Stimulated activated CD4-positive, alpha-beta T cell treated with anti-CD3 and anti-CD28 coated beads, Interleukin-1b, Interleukin-23, amount 100 ng/mL, for 1 hour (primary cell): ENCODE results near the gene PRIMA1.

Experiments used
- DNase-seq, 2 donors: peaks; one replicate each; pipeline ENCODE4 v3.0.0-alpha.2; 2020; ENCODE audit warnings: low read depth in 2 of 2

The PRIMA1 gene

GRCh38 chr14:93794756-93795155 lies 6.5 kb upstream of the PRIMA1 start:
- no peak for DNase-seq

DNA sequence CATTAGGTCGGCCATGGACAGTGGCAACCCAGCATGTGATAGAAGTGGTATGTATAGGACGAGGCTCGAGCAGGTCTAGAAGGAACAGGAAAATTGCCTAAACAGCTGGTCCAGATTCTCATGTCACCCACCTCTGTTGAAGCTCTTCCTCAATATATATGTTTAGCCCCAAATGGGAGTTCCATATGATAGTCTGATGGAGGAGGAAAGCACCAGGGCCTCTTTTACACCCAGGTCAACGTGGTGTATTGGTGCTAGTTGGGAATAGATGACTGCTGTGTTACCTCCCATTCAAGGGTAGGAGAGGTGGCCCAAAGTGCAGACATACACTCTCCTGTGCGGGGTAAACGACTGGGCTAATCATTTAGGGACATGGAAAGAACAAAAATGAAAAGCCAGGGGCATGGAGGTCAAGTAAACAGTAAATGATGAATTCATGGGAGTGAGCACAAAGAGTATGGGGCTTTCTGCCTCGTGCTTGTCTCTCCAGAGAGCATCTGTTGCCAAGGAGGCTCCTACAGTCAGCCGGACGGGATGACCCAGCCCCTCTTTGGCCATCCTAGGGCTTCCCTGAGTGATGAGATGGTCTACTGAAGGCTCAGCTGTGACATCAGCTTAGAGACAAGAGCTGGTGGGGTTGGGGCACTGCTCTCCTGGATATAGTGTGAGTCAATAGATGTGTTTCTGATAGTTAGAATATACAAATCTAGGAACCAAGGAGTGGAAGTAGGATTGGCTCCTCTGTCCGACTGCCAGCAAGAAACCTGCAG lies 5.5 kb upstream of the PRIMA1 start:
- DNase-seq: no peak

GRCh38 chr14:93792391-93792790 lies 4.1 kb upstream of the PRIMA1 start:
- DNase-seq: no peak

DNA sequence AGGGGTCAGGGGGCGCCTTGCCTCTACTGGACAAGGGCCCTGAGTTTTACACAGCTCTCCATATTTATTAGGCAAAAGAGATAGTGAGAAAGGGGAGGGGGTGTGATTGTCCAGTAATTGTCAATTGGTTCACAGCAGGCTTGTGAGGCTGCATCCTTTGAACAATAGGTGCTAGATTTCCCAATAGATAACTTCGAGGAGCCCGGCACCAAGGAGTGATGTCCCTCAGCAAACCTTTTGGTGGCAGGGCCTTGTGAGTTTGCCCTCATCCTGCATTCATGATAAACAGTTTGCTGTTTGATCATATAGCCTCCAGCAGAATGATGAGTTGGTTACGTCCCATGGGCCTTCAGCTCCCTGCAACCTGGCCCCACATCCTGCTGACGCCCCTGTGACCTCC lies 2.7 kb upstream of the PRIMA1 start:
- DNase-seq: no peak

- DNase-seq: no peak
Measured at GRCh38 chr14:93789228-93790130, 1.2 kb upstream of the PRIMA1 start.

DNA sequence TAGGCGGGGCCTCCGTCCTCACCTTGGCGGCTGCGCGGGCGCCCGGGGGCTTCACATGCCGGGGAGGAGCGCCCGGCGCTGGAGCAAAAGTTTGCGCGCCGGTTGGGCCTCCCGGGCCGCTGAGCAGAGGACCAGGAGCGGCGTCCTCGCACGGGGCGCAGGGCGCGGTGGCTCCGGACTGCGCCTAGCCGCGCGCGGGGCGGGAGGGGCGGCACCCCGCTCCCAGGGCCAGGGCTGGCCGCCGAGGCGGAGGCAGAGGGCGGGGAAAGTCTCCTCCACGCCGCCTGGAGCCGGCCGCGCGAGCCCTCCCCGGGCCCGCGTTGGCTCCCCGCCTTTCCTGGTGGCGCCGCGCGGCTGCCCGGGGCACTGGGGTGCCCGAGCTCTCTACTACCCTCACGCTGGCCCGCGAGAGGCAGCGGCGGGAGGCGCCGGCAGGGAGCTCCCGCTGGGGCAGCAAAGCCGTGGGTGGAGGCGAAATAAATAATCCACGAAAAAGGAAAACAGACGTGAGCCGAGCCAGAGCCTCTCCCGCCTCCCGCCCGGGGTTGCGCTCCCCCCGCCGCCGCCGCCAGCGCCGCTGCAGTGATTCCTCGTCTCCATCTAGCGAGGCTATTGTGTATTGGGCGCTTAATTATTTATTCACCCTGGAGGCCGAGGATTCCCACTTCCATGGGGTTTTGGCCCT lies 400 bp upstream of the PRIMA1 start:
- no peak for DNase-seq

- DNase-seq: no peak
Measured at GRCh38 chr14:93787465-93788292, 606 bp downstream of the PRIMA1 start.

DNA sequence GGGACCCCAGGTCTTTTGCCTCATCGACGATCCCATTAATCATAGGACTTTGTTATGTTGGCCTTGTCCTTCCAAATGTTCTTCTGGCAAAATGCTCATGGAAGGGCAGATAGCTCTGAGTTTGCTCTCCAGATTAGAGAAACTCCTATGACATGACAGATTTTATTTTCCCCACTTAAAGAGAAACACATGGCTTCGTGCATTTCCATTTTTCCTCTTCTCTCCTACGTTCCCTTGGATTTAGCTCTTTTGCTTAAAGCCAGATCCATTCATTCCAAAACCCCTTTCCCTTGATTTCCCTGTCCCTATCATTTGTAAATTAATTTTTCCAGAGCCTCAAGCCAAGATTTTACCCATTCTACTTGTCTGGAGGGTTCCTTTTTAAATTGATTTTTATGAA lies 2.9 kb downstream of the PRIMA1 start:
- no peak for DNase-seq

- no peak for DNase-seq
Measured at GRCh38 chr14:93784878-93785277, 3.4 kb downstream of the PRIMA1 start.

GRCh38 chr14:93780813-93781400 lies 7.4 kb downstream of the PRIMA1 start:
- no peak for DNase-seq

- DNase-seq: no peak
Measured at GRCh38 chr14:93778856-93779629, 9.2 kb downstream of the PRIMA1 start.

DNA sequence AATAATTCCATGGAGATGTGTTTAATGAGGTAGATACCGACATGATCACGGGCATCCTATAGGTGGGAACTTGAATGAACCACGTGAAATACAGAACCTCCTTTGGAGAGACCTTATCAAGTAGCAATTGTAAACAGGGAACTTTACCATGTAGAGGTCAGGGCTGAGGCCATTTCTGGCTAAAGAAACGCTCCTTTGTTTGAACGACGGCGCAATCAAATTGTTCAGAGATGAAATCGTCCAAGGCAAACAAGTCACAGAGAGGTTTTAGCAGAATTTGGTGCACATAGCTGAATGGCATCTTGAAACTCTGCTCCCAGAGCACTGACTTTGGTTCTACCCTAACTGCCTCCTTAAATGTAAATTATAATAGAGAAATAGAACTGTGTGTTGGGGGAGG lies 9.8 kb downstream of the PRIMA1 start:
- no peak for DNase-seq

DNA sequence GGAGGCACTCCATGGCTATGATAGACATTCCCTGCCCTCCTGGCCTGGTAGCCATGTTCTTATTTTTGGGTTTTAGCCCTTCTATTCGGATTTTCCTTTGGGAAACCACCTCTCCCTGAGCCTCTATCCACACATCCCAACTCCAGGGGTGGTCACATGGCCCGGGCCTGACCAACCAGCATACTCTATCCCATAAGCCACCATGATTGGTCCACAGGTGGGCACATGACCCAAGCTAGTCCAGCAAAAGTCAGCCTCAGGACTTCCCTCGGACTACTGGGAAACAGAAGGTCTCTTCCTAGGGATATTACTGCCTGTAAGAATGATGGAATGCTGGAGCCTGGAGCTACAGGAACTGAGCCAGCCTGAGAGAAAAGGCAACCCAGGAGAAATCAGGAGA lies 12.5 kb downstream of the PRIMA1 start:
- no peak for DNase-seq

DNA sequence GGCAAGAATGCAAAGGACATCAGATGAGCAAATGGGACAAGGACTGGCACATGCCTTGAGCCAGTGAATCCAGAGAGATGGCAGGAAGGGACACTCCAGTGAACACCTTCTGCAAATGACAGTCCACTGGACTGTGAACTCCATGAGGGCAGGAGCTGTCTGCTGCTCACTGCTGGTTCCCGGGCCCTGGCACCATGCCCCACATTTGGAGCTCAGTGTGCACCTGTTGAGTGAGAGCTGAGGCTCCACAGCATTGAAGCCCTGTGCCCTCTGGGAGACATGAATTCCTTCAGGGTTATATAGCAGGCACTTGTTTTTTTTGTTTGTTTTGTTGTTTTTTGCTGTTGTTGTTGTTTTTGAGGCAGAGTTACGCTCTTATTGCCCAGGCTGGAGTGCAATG lies 13.1 kb downstream of the PRIMA1 start:
- DNase-seq: no peak

DNA sequence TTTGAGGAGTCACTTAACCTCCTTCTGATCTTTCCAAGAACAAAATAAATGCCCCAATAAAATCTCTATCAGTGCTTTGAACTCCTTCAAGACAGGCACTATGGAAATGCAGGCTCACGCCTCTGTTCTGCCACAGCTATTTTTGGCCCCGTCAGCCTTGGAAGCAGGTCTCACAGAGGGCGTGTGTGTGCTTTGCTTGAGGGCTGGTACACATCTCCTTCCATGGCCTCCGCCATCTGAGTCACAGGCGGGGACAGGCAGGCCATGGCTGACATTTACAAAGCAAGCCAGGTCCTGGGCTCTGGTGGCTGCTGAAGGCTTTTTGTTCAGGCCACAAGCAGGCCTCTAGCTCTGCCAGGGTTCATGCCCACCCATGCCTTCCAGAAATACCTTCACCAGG lies 16.0 kb downstream of the PRIMA1 start:
- DNase-seq: no peak

- no peak for DNase-seq
Measured at GRCh38 chr14:93765970-93766369, 22.3 kb downstream of the PRIMA1 start.

- no peak for DNase-seq
Measured at GRCh38 chr14:93765155-93765554, 23.1 kb downstream of the PRIMA1 start.

- no peak for DNase-seq
Measured at GRCh38 chr14:93764211-93764659, 24.1 kb downstream of the PRIMA1 start.

GRCh38 chr14:93759719-93760307 lies 28.5 kb downstream of the PRIMA1 start:
- no peak for DNase-seq

- no peak for DNase-seq
Measured at GRCh38 chr14:93757206-93757605, 31.1 kb downstream of the PRIMA1 start.
